Measurements from ENCODE around the gene OSBPL6. TPM values are rescaled to one million over a fixed set of nuclear protein-coding genes. Genes with fewer than 3 reads are reported as not detected.

The OSBPL6 gene
- total and polyA plus RNA-seq, 9 of the 15 experiments (the other 6 are each of a cell fraction or from before 2014, with no cell fraction given) = 3.4 to 12.7 (median 9.3) TPM

GRCh38 chr2:178379162-178380004, 185.1 kb downstream of the OSBPL6 start:
- intact Hi-C loops (cut with micrococcal nuclease) = no loop called here
- Histone ChIP-seq H3K4me1 (replicated peaks in 1 of 2; ENCODE audit: control insufficient read depth in 2 of 2, insufficient read depth in 2 of 2, low read length in 2 of 2) (no peaks in the 10 kb centered on the region), H2AFZ (ENCODE audit: low read depth, low read length) (no peak overlapping the region), H4K20me1 (replicated peaks; ENCODE audit: control insufficient read depth, insufficient read depth, low read length) (no peaks in the 10 kb centered on the region), H3K27me3 (ENCODE audit: control insufficient read depth in 2 of 2, insufficient read depth in 2 of 2, low read length in 2 of 2) (no peaks in the 10 kb centered on the region), H3K4me2 (ENCODE audit: insufficient read depth, low read length) (no peak overlapping the region), H3K36me3 (ENCODE audit: control insufficient read depth, insufficient read depth, low read length) (0 out of 3 replicates have a peak, but pooled peaks cover 3% of the 10 kb centered on the region), H3K4me3 (no peak overlapping the region), H3K79me2 (ENCODE audit: control insufficient read depth, insufficient read depth, low read length) (no peaks in the 10 kb centered on the region), H3K9me1 (ENCODE audit: control insufficient read depth, insufficient read depth, low read length) (no peaks in the 10 kb centered on the region), H3K9me3 (replicated peaks; ENCODE audit: control insufficient read depth, insufficient read depth, low read depth, low read length) (no peaks in the 10 kb centered on the region), H3K27ac (ENCODE audit: extremely low read depth, low read depth, low read length) (no peak overlapping the region), H3K9ac (ENCODE audit: insufficient read depth in 1 of 2, low read depth in 2 of 2, low read length in 2 of 2) (no peak overlapping the region)
- BruUV-seq (replicated peaks) = no TSS peak
- DNase-seq (ENCODE audit: extremely low read depth in 1 of 4, low spot score in 3 of 4) (no peak), FAIRE-seq (no peak), ATAC-seq (no peak)
- TF ChIP-seq ZNF639 (CRISPR knock-in tag; conservative IDR thresholded peaks at IDR 0.05 in 1 of 2, IDR thresholded peaks at IDR 0.05 in 1 of 2) (no peak), ZNF274 (IDR thresholded peaks at IDR 0.05; ENCODE audit: borderline replicate concordance, low read depth, low read length) (no peak), TBL1XR1 (IDR thresholded peaks at IDR 0.05; ENCODE audit: low read length in 2 of 2) (no peak), OTX1 (CRISPR knock-in tag; IDR thresholded peaks at IDR 0.05) (no peak), ZNF512 (tag; IDR thresholded peaks at IDR 0.05) (peak; percentile 94), ZBTB12 (CRISPR knock-in tag; IDR thresholded peaks at IDR 0.05) (no peak)
- ChIA-PET POLR2A (interaction anchor here (0.6 kb wide), 1 partner anchor 71 kb away, joined by 3 read pairs; no protein-coding TSS in a partner anchor), CTCF (ENCODE audit: low intra/inter-chr PET ratio) (no interaction called here)
- 3% methylated on average over 4 of the region's 4 CpGs for WGBS (ENCODE audit: insufficient coverage, low coverage, missing lambda C conversion rate)
- in situ Hi-C loops (cut with MboI) = no loop called here
